ENCODE measurements around the gene MORF4L2.
A peak's percentile ranks its signal among the peaks of the same experiment; 100 is the strongest.

- TF ChIP-seq POLR2A (IDR thresholded peaks at IDR 0.05; ENCODE audit: low read length) = peak; percentile 97
- TF ChIP-seq GATA1 (IDR thresholded peaks at IDR 0.05; ENCODE audit: low read depth, low read length) = no peak
These were observed at the start of gene MORF4L2 for GRCh38 chrX:103686199-103687072.

All from erythroblast (primary cell).